WI38 (cell line): Measurements from ENCODE around the gene RSU1.

ENCODE experiments used
- H3K4me3 ChIP-seq: 2 replicates; pipeline ENCODE4 v1.5.1; 2011; ENCODE audit warnings: low read depth, mild to moderate bottlenecking, control low read depth, low read length
- TF ChIP-seq, protein P1 (sequence below): IDR thresholded peaks from 2 replicates; pipeline ENCODE4 v1.5.1; 2012; ENCODE audit warnings: low read depth, mild to moderate bottlenecking, control low read depth, low read length

Gene RSU1

DNA sequence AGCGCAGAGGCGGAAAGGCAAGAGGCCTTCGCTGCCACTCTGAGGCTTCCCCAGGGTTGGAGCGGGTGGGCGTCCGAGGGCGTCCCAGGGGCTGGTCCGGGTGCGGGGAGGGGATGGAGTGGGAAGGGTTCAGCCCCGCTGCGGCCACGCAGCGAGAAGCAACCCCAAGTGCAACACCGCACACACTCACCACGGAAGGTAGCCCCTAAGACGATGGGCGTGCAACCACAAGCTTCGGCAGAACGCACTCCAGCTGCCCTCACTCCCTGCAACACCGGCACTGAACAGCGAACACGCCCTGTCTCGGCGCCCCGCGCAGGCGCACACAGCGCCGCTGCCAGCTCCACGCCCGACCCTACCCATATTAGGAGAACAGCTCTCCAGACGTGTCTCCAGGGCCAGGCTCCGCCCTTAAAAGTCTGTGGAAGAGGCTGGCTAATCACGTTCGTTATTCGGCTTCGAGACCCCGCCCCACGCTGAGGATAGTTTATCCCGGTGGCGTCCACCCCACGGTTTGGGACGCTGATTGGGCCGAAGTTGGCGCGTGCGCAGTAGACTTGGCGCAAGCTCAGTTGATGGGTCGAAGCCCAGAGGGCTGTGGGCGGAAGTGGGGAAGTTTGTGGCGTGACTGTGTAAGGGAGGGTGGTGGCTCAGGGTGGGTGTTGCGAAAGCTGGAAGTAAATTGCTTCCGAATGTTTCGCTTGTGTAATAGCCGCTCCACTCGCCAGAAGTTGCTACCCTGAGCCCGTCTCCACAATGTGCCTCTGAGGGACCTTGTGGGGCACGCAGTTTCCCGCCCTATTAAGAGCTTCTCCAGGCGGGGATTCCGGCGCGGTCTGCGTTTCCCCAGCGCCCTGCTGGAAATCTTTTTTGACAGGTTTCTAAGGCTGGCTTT lies at the start of gene RSU1:
Gene RSU1, minus strand, starts transcription at position 300 of the 895 bp plus-strand sequence. CDS start 343 bp downstream, outside the sequence.
- H3K4me3 ChIP-seq, result peak within 1 kb of the TSS; percentile 71
- TF ChIP-seq, protein P1, sequence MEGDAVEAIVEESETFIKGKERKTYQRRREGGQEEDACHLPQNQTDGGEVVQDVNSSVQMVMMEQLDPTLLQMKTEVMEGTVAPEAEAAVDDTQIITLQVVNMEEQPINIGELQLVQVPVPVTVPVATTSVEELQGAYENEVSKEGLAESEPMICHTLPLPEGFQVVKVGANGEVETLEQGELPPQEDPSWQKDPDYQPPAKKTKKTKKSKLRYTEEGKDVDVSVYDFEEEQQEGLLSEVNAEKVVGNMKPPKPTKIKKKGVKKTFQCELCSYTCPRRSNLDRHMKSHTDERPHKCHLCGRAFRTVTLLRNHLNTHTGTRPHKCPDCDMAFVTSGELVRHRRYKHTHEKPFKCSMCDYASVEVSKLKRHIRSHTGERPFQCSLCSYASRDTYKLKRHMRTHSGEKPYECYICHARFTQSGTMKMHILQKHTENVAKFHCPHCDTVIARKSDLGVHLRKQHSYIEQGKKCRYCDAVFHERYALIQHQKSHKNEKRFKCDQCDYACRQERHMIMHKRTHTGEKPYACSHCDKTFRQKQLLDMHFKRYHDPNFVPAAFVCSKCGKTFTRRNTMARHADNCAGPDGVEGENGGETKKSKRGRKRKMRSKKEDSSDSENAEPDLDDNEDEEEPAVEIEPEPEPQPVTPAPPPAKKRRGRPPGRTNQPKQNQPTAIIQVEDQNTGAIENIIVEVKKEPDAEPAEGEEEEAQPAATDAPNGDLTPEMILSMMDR, result no peak

DNA sequence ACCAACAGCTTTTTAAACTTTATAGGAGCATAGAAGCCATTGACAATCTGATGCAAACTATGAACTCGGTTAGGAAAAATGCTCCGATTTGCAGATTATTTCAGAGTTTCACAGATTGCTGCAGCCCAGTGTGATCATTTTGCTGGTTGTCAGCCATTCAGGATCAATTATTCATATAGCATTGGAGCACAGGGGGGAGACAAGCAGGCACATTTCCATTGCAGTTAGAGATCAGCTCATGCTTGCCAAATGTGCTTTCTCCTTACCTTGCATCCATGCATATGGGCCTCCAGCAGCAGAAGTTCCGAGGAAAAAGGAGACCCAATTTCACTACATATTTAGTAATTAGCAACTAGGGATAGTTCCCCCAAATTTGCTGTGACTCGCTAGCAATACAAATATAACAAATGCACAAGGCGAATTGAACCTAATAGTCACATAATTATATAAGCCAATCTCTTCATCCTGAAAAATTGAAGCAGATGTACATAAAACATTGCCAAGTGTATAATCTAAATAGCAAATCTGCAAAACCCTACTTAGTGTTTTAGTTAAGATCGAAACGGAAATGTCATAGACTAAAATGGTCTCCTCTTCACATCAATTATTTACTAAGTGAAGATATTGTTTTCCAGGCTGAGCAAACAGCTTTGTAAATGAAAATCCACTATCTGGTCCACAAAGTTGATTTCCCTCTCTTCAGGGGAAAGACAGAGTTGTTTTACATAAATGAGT lies 49.5 kb upstream of the RSU1 start:
- TF ChIP-seq, protein P1, result no peak
- H3K4me3 ChIP-seq, result no peak overlapping the region

DNA sequence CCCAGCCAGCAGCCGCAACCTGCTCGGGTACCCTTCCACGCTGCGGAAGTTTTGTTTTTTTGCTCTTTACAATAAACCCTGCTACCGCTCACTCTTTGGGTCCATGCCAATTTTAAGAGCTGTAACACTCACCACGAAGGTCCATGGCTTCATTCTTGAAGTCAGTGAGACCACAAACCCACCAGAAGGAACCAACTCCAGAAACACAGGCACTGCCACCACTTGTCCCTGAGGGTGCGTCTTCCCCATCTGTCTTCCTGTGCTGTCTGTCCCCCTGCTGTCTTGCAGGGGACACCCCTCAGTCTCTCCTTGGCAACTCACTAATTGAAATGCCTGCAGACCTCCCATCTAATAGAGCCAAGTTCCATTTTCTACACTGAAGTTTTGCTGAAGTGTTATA lies 48.5 kb upstream of the RSU1 start:
- no peak overlapping the region for H3K4me3 ChIP-seq

DNA sequence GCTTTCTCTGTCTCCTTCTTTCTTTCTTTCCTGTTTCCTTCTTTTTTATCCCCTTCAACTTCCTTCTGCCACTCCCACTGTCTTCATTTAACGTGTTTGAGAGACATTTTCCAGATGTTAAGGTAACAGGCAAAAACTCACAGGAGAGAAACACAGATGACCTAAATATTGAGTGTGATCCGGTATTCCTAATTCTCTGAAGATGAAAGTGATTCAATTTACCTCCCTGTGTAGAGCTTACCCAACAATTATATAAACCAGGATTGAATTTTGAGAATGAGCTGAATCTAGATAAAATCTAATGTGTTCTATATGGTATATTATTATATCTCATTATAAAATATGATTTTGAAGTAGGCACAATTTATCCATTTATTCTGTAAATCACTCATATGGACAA lies 46.5 kb upstream of the RSU1 start:
- H3K4me3 ChIP-seq, result no peak overlapping the region

More for the DNA sequence above, 48.5 kb upstream of the RSU1 start:
- TF ChIP-seq, protein P1, result no peak

DNA sequence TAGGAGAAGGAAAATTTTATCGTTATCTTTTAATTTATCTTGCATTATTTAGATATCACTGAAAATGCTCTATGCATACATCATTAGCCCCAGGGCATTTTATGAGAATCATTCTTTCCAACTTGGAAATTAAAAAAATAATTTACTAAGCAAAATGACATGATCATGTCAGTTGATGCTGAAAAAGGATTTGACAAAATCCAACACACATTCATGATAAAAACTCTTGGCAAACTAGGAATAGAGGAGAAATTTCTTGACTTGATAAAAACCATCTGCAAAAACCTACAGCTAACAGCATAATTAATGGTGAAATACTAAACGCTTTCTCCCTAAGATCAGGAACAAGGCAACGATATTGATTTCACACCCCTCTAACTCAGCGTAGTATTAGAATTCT lies 40.2 kb upstream of the RSU1 start:
- TF ChIP-seq, protein P1, result no peak
- H3K4me3 ChIP-seq, result no peak overlapping the region

More for the DNA sequence above, 46.5 kb upstream of the RSU1 start:
- TF ChIP-seq, protein P1, result no peak

DNA sequence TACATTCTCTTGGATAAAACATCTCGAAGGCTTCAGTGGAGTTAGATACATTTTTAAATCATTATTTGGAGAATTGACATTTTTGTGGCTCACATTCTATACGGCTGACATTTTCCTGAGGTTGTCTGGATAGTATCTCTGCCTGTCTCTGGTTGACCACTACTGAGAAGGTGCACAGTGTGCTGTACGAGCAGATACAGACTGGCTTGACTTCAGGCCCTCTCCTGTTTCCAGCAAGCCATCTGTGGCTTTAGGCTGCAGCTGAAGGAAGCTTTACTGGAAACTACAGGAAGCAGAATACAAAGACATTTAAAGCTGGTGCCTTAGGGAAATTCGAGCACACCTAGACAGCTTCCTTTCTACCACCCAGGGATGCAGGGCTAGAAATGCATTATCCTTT lies 39.3 kb upstream of the RSU1 start:
- TF ChIP-seq, protein P1, result no peak
- no peak overlapping the region for H3K4me3 ChIP-seq

DNA sequence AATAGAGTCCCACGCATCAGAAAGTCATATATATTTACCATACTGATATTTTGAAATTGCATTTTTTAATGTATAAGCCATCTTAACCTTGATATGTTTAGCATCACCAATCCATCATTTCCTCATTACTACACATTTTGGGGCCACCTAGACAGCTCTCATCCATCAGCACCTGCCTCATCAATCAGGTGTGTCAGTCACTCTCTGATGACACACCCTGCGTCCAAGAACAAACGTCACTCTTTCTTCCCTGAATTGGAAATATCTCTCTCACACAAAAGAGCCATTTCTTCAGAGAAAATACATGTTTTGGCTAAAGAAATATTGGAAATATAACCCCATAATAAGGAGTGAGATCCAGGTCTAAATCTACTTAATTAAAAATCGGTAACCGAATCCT lies 38.9 kb upstream of the RSU1 start:
- TF ChIP-seq, protein P1, result no peak

More for the DNA sequence above, 38.9 kb upstream of the RSU1 start:
- H3K4me3 ChIP-seq, result no peak overlapping the region
